Muscle of leg (tissue), 11 donors: ENCODE measurements around the gene SERPINB6. TPM values are rescaled to one million over a fixed set of nuclear protein-coding genes. Genes with fewer than 3 reads are reported as not detected.
"Not testable (repeated sequence)": the region's sequence is repeated elsewhere in the genome, so short reads cannot be mapped to it uniquely, and the experiment has no call there.

Experiments
- DNase-seq: peaks from one replicate; pipeline ENCODE4 v3.0.0; 2013
- H3K27ac ChIP-seq: one replicate; pipeline ENCODE4 v1.5.1; 2013; ENCODE audit warnings: mild to moderate bottlenecking, low read length, control low read depth
- H3K27me3 ChIP-seq: one replicate; pipeline ENCODE4 v1.6.1; 2013; ENCODE audit warnings: low read length; ENCODE audit not compliant: control insufficient read depth, insufficient read depth
- H3K36me3 ChIP-seq: one replicate; pipeline ENCODE4 v1.6.1; 2013; ENCODE audit warnings: low read length; ENCODE audit not compliant: control insufficient read depth, insufficient read depth
- H3K4me1 ChIP-seq: one replicate; pipeline ENCODE4 v1.6.1; 2013; ENCODE audit warnings: low read length; ENCODE audit not compliant: control insufficient read depth, insufficient read depth
- H3K4me3 ChIP-seq: one replicate; pipeline ENCODE4 v1.5.1; 2013; ENCODE audit warnings: low read length, control low read depth
- H3K9me3 ChIP-seq: replicated peaks from 2 replicates; pipeline ENCODE4 v1.6.1; 2013; ENCODE audit warnings: low read depth, low read length; ENCODE audit not compliant: control insufficient read depth
- WGBS: methylation state at CpG from one replicate; pipeline ENCODE4 v1.1.5; 2013; ENCODE audit warnings: missing lambda C conversion rate; ENCODE audit not compliant: insufficient coverage; 5-methylcytosine and 5-hydroxymethylcytosine counted together
- polyA plus RNA-seq, 8 donors: library from polyadenylated mRNA; unstranded; fragments of 120-200 nt; gene quantifications; one replicate each; pipeline versions ENCODE4 v1.2.1 to v1.2.3, GENCODE V29; 2013; ENCODE audit warnings: inconsistent platforms in 1 of 8, low replicate concordance in 1 of 8; ENCODE audit not compliant: insufficient read length in 8 of 8, insufficient read depth in 1 of 8
- total RNA-seq: library from RNA; stranded (reverse); fragments of 120-200 nt; gene quantifications from one replicate; pipeline ENCODE4 v1.2.4, GENCODE V29; 2013

The SERPINB6 gene
- total and polyA plus RNA-seq, 9 donors, result 55.3 to 101 (median 87.6) TPM

DNA sequence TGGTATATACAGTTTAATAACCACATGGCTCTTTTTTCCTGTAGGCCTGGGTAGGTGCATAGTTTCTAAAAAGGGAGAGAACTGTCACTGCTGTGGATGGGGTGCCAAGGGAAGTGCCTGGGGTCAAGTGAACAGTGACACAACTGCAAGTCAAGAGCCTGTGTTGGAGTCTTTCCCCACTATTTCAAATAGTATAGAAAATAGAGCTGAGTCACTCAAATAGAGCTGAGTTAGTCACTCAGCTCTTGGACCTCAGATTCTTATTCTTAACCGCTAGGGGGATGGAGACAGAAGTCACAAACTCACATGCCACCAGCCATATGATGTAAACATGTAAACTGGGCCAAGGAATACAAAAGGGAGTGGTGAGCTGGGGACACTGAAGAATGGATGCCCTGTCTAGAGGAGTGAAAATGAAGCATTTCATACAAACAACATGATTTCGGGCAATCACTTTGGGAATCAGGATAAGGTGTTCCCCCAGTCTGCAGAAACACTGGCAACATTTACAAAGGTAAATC is 30.5 kb upstream of the SERPINB6 start:
- Histone ChIP-seq H3K27ac (no peak overlapping the region), H3K27me3 (no peaks in the 10 kb centered on the region), H3K9me3 (no peaks in the 10 kb centered on the region), H3K4me1 (peaks cover 16% of the 10 kb centered on the region), H3K4me3 (no peak overlapping the region), H3K36me3 (peaks cover 19% of the 10 kb centered on the region)
- DNase-seq, result peak; percentile 53
- no CpG with 5 or more reads among the region's 2 CpGs for WGBS

DNA sequence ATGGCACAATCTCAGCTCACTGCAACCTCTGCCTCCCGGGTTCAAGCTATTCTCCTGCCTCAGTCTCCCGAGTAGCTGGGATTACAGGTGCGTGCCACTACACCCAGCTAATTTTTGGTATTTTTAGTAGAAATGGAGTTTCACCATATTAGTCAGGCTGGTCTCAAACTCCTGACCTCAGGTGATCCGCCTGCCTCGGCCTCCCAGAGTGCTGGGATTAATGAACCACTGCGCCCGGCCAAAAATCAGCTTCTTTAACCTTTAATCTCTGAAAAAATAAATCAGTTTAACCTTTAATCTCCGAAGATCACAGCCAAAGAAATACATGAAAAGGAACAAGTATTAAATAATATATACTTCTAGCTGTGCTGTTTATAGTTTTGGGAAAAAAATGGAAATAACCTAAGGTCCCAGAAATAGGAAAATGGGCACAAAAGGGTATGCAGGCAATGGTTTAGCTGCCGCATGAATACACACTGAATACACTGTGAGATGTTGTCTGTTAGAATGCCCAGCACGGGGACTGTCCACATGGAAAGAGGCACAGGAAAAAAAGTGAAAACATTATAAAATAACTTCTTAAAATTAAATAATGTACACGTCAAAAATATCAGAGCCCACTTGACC is 29.9 kb upstream of the SERPINB6 start:
- DNase-seq, result no peak
- WGBS, result 73% methylated on average over 4 of the region's 11 CpGs
- Histone ChIP-seq H3K27ac (no peak overlapping the region), H3K4me3 (no peak overlapping the region), H3K27me3 (no peaks in the 10 kb centered on the region), H3K36me3 (peaks cover 15% of the 10 kb centered on the region), H3K4me1 (peaks cover 16% of the 10 kb centered on the region), H3K9me3 (no peaks in the 10 kb centered on the region)

DNA sequence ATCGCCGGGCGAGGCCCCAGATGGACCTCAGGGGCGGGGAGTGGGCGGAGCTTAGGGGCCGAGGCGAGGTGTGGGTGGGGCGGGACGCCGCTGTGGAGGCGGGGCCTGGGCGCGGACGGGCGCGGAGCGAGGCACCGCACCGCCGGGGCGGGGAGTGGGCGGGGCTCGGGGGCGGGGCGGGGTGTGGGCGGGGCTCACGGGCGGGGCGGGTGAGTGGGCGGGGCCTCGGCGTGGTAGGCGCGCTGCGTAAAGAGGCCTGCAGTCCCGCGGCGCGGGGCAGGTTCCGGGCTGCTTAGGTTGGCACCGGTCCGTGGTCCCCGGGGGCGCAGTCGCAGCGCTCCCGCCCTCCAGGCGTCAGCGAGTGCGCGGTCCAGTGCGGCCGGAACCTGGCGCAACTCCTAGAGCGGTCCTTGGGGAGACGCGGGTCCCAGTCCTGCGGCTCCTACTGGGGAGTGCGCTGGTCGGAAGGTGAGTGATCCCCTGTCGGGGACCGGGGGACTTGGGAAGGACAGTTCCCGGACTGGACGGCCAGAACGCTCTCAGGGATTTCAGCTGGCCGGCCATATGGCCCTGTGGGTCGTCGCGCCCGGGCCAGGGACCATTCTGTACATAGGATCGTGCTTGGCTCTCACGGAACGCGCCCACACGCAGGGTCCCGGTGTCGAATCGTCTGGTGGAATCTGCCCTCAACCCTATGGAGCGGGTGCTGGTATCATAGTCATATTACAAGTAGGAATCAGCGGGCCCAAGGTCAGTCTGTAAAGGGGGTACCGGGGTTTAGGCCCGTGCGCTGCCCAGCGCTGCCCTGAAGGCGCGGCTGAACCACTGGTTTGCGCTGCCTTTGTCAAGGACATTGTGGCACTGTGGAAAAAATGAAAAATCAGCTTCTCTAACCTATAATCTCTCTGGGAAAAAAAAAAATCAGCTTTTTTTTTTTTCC is 28.5 kb upstream of the SERPINB6 start, which contains the start of gene NQO2:
Gene NQO2, plus strand, starts transcription at position 277 of the 940 bp plus-strand sequence. CDS start 6,659 bp downstream, outside the sequence.
- WGBS, result 3% methylated on average over 54 of the region's 87 CpGs
- Histone ChIP-seq H3K4me1 (peaks cover 16% of the 10 kb centered on the region), H3K9me3 (no peaks in the 10 kb centered on the region), H3K27ac (peak within 1 kb of the TSS; percentile 80), H3K36me3 (peaks cover 8% of the 10 kb centered on the region), H3K4me3 (peak within 1 kb of the TSS; percentile 80), H3K27me3 (no peaks in the 10 kb centered on the region)
- peak; percentile 90 for DNase-seq

- H3K9me3 ChIP-seq, result no peaks in the 10 kb centered on the region
- peak overlapping the region; percentile 80 for H3K27ac ChIP-seq
- peaks cover 16% of the 10 kb centered on the region for H3K4me1 ChIP-seq
- no peaks in the 10 kb centered on the region for H3K27me3 ChIP-seq
- WGBS, result under 1% methylated on average over 24 of the region's 30 CpGs
- H3K36me3 ChIP-seq, result peaks cover 3% of the 10 kb centered on the region
- no peak for DNase-seq
- H3K4me3 ChIP-seq, result peak overlapping the region; percentile 47
Measured at GRCh38 chr6:2998998-2999617, 27.7 kb upstream of the SERPINB6 start.

- H3K4me3 ChIP-seq, result peak overlapping the region; percentile 47
- not testable (repeated sequence) for H3K9me3 ChIP-seq, H3K27me3 ChIP-seq, H3K36me3 ChIP-seq
- H3K4me1 ChIP-seq, result peaks cover 16% of the 10 kb centered on the region
- 5% methylated on average over 3 of the region's 16 CpGs for WGBS
- H3K27ac ChIP-seq, result peak overlapping the region; percentile 80
- DNase-seq, result peak; percentile 60
Measured at GRCh38 chr6:2998249-2998997, 27.1 kb upstream of the SERPINB6 start.

- 100% methylated on average over 1 of the region's 4 CpGs for WGBS
- H3K4me3 ChIP-seq, result no peak overlapping the region
- H3K27me3 ChIP-seq, result no peaks in the 10 kb centered on the region
- no peak for DNase-seq
- H3K36me3 ChIP-seq, result no peaks in the 10 kb centered on the region
- peaks cover 8% of the 10 kb centered on the region for H3K4me1 ChIP-seq
- no peak overlapping the region for H3K27ac ChIP-seq
- no peaks in the 10 kb centered on the region for H3K9me3 ChIP-seq
Measured at GRCh38 chr6:2993755-2994317, 22.5 kb upstream of the SERPINB6 start.

DNA sequence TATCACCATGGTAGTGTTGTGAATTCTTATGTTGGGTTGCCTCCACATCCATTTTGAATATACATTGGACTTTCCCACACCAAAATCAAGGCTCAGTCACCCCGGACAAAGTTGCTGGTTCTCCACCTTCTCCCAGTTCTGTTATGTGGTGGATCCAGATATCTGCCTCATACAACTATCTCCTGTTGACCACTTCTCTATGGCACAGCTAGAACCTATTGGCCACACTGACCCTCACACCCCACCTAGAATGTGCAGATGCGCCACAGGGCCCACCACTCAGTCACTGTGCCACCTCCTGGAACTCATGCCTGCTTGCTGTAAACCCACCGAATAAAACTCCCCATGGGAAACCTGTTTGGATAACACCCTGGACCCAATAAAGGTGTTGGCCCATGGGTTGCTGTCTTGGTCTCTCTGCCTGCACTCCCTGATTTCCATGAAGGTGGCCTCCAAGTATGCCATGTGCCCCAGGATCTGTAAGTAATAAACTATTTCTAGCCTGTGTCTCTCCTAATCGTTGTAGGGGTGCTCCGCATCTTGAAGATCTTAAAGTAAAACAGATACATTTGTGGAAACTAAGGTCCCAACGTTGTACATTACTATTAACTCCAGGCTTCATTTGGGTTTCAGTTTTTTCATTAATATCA is 21.1 kb upstream of the SERPINB6 start:
- H3K9me3 ChIP-seq, result no peaks in the 10 kb centered on the region
- 90% methylated on average over 3 of the region's 6 CpGs for WGBS
- H3K4me1 ChIP-seq, result peaks cover 14% of the 10 kb centered on the region
- H3K27ac ChIP-seq, result no peak overlapping the region
- no peaks in the 10 kb centered on the region for H3K27me3 ChIP-seq
- no peaks in the 10 kb centered on the region for H3K36me3 ChIP-seq
- H3K4me3 ChIP-seq, result no peak overlapping the region
- DNase-seq, result no peak

GRCh38 chr6:2990932-2991506 is 19.7 kb upstream of the SERPINB6 start:
- H3K36me3 ChIP-seq, result no peaks in the 10 kb centered on the region
- no peaks in the 10 kb centered on the region for H3K9me3 ChIP-seq
- 5% methylated on average over 4 of the region's 10 CpGs for WGBS
- DNase-seq, result no peak
- peaks cover 25% of the 10 kb centered on the region for H3K4me1 ChIP-seq
- H3K27me3 ChIP-seq, result no peaks in the 10 kb centered on the region
- H3K4me3 ChIP-seq, result peak overlapping the region; percentile 97
- peak overlapping the region; percentile 98 for H3K27ac ChIP-seq
